HG02970 (cell line): Measurements from ENCODE around the gene ID4.
"Not testable (repeated sequence)": the region's sequence is repeated elsewhere in the genome, so short reads cannot be mapped to it uniquely, and the experiment has no call there.

Experiments used
- ATAC-seq: cut with Tn5 transposase; IDR thresholded peaks from one replicate; pipeline ENCODE4 v1.9.1; 2021; ENCODE audit warnings: mild to moderate bottlenecking, moderate library complexity, moderate number of reproducible peaks; ENCODE audit not compliant: unreplicated experiment, low FRiP score

The ID4 gene

DNA sequence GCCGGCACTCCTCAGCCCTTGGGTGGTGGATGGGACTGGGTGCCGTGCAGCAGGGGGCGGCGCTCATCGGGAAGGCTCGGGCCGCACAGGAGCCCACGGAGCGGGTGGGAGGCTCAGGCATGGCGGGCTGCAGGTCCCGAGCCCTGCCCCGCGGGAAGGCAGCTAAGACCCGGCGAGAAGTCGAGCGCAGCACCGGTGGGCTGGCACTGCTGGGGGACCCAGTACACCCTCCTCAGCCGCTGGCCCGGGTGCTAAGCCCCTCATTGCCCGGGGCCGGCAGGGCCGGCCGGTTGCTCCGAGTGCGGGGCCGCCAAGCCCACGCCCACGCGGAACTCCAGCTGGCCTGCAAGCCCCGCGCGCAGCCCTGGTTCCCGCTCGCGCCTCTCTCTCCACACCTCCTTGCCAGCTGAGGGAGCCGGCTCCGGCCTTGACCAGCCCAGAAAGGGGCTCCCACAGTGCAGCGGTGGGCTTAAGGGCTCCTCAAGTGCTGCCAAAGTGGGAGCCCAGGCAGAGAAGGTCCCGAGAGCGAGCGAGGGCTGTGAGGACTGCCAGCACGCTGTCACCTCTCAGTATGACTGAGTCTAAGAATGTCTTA lies 17.3 kb downstream of the ID4 start:
- not testable (repeated sequence) for ATAC-seq

DNA sequence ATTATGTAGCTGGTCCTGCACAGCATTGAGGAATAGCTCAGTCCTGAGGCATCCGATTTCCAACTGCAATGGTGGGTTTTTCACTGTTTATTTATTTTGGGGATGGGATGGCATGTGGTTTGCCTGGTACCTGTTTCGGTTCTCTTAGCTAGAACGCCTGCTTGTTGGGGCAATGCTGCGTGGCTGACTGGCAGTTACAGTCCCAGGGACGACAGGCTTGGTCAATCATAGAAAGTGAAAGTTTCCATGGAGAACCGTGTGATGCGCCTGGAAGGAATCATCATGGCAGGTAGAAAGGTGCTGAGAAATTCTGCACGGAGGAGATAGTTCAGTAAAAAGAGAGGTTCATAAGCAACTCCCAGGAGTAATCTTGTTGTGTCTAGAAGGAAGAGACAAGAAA lies 18.4 kb downstream of the ID4 start:
- no peak for ATAC-seq

DNA sequence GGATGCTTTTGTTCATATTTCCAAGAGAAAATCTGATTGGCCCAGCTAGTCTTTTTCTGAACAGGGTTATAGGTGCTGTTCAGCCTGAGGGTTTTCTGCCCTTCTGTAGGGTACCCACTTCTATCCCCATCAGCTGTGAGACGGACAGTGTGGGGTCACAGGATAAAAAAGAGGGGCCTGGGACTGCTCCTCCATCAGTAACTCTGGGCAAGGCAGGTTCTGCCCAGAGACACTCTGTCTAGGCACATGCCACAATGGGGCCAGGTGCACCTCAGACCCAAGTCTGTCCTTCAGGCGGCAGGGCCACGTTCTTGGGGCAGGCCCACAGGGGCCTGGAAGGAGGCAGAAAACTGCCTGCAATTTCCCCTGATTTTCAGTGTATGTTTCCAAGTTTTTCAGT lies 20.0 kb downstream of the ID4 start:
- ATAC-seq: no peak

DNA sequence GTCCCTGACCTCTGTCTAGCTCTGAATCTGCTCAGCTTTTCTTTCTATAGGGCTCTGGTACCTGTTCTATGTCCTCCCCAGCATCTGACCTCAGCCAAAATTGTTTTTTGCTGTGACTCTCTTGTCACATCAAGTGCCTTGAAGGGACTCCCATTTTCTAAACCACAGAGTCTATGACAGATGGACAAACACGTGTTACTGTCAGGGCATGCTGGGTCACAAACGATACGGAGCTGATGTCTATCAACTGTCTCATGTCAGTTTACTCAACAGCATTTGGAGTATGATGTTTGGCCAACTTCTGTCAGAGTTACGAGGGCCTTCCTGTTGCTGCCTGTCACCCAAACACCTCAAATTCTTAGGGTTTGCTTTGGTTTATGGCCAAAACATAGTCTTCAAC lies 20.5 kb downstream of the ID4 start:
- ATAC-seq: no peak

DNA sequence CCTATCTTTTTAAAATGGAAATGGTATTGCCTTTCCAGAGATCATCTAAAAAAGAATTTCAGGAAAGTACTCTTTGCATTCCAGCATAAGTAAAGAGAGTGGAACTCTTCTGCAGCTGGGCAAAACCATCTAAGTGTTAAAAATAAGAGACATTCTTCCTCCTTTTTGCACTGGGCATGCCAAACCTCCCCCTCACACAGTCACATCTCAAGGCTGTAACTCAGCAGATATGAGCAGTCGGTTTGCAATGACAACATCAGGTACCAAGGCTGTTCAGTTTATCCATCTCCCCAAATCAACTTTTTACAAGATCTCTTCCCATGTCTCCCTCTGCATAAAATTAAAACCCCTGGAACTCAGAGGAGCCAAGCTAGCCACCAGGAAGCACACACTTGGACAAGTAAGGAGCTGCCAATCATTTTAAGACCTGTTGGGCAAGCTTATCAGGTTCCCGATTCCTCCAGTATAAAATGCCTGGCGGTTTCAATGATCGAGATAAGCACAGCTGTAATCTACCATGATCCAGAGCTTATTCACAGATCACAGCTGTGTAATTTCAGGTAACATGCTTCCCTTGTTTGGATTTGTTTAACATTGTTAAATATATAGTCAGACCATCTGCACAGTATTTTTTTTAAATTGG lies 23.2 kb downstream of the ID4 start:
- no peak for ATAC-seq

DNA sequence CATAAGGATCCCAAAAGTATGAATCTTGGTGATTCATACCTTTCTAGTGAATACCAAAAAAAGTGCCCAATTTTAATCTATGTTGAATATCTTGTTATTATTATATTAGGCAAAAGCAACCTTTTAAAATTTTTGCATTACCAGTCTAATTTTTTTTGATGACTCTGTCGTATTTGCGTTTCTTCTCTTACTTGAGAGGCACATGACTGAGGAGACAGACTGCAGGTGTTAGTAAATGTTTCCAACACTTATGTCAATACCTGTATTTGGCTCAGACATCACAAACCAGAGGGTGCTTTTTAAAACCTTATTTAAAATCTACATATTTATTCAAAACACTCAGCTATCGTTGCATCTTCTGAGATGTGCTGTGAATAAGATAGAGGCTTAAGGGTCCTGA lies 27.1 kb downstream of the ID4 start:
- no peak for ATAC-seq

DNA sequence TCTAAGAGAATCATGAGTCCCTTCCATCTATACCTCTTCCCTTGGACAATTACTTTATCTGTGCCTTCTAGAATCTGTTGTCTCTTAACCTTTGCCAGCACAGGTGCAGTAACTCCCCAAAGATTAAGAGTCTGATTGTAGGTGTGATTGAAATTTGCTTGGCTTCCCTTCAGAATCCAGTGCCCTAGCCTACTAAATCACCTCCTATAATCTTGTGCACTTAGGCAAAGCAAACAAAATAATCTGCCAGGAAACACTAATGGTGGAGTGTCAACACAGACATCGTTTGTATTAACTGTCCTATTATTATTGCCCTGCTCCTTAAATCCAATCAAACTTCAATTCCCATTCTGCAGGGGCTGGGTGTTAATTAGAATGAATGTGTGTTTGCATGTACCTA lies 28.0 kb downstream of the ID4 start:
- ATAC-seq: no peak

DNA sequence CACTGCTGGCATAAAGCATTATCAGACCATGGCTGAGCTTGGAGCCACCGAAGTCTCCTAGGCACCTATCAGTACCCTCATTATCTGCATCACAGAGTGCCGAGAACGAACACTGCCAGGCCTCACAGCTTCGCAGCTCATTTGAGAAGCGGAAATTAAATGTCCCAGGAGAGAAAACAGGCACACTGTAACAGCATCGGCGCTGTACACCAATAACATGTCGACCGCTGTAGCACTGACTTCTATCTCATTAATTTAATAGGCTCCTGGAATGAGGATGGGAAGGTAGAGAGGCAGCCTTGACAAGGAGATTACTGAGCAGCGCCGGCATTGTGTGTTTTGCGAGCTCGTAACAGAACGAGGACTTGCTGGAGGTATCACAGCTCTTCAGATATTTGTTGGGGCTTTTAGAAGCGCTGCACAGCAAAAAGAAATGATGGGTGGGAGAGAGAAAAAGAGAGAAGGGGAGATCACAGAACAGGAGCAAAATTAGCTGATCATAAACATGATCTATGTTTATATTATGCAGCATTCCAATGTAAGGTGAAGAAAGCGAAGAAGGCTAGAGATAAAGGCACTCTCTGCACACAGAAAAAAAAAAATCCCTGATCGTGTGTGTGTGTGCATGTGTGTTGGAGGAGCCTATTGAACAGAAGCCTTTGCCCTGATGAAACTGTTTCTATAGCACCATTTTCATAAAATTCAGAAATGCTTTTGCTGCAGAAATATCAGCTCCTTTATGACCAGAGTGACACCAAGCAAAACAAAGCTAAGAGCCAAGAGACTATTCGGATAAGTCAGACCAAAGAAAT lies 29.2 kb downstream of the ID4 start:
- ATAC-seq: no peak

DNA sequence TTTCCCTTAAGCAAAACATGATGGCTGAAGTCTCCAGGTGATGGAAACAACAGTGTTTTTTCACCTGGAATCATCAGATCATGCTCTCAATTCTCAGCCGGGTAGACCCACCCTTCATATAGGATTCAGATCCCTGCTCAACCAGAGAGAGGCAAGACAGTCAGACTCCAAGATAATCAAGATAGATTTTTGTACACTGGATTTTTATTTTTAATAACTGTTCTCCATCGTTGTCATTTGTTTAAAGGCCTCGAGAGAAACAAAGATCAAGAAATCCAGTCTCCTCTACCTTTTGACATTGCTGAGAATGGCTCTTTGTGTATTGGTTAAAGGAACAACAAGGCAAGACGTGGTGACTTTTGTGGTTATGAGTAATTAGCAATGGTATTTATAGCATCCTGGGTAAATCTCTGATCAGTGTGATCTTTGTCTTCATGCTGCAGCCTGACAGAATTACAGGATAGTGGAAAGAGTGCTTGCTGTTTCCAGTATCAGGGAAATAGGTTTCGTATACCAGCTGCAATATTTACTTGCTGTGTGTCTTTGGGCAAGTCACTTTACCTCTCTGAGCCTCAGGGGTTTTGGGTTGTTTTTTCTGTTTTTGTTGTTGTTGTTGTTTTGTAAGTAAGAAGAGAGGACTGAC lies 29.9 kb downstream of the ID4 start:
- no peak for ATAC-seq

DNA sequence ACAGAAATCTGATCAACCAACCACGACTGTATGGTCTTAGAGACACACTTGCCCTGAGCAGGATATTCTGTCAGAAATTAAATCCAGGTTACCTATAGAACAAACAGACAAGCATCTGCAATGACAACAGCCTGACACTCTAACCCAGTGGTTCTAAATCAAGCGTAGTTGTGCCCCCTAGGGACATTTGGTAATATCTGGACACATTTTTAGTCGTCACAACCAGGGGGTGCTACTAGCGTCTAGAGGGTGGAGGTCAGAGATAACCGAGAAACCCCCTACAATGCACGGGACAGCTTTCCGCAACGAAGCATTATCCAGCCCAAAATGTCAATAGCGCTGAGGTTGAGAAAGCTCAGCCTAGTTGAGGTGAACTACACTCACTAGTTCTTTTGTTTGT lies 32.3 kb downstream of the ID4 start:
- no peak for ATAC-seq

DNA sequence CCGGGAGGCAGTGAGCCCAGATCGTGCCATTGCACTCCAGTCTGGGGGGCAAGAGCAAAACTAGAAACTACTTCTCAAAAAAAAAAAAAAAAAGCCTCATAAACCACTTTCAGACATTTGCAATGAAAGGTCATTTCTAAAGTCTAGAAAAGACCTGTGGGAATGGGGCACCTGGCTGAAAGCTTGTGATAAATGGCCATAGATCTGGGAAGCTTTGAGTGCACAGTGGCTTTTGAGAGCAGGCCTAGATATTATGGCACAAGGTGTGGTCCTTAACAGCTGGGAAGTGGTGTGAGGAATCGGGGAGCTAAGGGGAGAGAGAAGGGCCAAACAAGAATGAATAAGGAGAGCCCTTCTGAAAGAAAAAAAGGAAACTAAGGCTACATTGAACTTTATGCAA lies 33.2 kb downstream of the ID4 start:
- no peak for ATAC-seq

DNA sequence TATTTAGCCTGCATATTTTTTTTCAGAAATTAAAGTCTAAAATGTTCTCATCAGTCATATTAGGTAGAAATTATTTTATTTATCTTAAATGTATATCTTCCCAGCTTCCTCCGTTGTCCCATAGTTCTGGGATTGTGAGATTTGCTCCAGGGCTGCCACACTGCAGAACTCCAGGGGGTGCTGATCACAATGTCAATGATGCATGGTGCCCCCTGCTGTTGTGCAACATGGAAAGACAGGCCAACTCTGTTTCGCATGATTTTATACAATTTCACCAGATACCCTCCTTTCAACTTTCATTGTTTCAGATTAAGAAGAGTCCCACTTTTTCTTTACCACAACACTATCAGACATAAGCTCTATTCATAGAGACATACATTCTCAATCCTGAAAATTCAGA lies 35.9 kb downstream of the ID4 start:
- no peak for ATAC-seq

DNA sequence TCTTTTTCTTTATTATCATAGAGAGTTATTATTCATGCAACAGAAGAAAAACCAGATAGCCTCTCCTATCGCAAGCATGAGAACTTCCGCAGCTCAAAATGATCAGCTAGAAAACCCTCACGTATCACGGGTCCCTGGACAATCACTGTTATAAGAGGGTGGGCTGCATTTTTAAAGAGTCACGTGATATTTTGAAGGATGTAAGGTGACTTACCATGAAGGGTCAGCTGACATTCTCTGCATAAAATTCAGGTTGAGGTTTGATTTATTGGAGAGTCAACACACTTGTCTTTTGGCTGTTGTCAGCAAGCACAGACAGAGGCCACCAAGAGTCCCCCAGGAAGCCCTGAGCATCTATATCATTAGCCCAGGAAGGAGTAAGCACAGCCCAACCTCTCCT lies 39.5 kb downstream of the ID4 start:
- no peak for ATAC-seq

DNA sequence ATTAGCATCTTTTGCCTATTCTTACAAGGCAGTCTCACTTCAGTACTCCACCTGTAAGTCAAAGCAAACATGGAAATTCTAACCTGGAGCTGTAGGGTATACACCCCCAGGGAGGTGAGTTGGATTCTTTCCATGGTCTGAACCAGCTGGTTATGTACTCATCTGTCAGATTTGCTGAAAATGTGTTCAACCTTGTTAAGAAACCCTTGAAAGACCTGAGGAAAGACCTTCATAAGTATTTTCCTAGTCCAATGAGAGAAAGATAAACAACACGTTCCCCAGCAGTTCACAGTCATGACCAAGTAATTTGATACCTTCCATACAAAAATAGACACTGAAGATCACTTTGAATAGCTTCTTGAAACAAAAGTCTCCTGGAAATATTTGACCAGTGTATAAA lies 42.5 kb downstream of the ID4 start:
- no peak for ATAC-seq

DNA sequence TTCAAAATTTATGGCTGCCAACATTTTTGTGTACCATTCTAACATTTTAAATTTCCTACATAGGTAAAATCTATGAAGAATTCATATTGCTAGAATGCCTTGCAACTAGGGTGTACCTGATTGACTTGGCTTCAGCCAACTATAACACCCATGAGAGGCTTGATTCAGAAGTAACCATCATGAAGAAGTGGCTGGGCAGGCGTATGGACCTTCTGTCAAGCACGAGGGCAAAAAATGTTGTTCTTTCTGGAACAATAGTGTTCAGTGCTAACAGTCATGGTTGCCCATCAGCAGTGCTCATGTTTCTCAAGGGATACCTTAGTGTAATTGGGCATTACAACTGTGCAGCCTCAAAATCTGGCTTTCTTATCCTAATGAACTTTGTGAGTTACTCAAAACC lies 42.9 kb downstream of the ID4 start:
- ATAC-seq: no peak

DNA sequence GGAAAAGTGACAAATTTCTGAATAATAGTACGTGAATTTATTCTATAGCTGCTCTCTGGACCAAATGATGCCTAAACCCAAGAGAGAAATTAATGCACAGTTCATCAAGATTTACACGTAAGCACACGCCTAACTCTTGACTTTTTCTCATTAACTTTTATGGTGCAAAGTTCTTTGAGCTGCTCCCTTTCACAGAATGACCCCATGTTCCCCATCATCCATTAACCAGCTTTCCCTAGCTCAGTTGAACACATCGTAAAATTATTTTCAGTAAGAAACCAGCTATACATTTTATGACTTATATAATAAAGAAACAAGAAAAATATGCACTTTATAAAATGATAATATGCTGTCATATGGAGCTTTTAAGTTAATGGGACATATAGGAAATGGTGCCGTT lies 54.3 kb downstream of the ID4 start:
- no peak for ATAC-seq
